GM18505 (cell line): Measurements from ENCODE around the gene GRAMD4.

Experiments used
- ATAC-seq: cut with Tn5 transposase; IDR thresholded peaks from one replicate; pipeline ENCODE4 v1.9.1; 2021; ENCODE audit not compliant: unreplicated experiment
- POLR2A ChIP-seq: IDR thresholded peaks from 4 replicates; pipeline ENCODE4 v1.6.1; 2011; ENCODE audit warnings: borderline replicate concordance; ENCODE audit not compliant: insufficient read depth, insufficient read length; ENCODE audit errors: extremely low read depth

GRAMD4 gene

DNA sequence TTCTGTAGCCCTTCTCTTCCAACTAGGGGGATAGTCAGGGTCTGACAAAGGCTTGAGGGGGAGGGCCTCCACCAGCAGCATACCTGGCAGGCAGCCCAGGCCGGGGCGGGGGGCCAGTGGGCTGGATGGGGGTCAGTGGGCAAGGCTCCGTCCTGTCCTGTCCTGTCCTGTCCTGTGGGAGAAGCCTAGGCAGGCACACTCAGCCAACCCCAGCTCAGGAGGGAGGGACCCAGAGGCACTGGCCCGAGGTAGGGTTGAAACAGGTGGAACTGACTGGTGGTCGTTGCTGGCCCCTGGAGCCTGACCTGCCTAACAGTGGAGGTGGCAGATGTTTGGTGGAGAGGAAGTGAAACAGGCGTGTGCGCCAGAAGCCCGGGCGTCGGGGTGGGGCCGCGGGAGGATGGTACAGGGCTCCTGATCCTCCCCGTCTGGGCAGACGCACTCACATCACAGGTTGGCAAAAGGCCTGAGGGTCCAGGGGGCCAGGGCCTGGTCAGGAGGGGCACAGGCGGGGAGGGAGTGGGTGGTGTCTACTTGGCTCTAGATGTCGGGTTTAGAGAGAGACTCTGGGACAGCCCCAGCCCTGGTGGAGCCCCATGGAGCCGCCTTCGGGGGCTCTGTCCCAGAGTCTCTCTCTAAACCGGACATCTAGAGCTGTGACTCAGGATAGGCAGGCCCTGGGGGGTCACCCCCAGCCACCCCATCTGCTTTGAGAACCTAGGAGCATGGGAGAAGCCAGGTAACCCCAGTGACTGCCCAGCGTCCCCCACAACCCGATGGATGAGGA is 32.5 kb upstream of the GRAMD4 start:
- peak; percentile 51 for ATAC-seq
- TF ChIP-seq POLR2A, result no peak

DNA sequence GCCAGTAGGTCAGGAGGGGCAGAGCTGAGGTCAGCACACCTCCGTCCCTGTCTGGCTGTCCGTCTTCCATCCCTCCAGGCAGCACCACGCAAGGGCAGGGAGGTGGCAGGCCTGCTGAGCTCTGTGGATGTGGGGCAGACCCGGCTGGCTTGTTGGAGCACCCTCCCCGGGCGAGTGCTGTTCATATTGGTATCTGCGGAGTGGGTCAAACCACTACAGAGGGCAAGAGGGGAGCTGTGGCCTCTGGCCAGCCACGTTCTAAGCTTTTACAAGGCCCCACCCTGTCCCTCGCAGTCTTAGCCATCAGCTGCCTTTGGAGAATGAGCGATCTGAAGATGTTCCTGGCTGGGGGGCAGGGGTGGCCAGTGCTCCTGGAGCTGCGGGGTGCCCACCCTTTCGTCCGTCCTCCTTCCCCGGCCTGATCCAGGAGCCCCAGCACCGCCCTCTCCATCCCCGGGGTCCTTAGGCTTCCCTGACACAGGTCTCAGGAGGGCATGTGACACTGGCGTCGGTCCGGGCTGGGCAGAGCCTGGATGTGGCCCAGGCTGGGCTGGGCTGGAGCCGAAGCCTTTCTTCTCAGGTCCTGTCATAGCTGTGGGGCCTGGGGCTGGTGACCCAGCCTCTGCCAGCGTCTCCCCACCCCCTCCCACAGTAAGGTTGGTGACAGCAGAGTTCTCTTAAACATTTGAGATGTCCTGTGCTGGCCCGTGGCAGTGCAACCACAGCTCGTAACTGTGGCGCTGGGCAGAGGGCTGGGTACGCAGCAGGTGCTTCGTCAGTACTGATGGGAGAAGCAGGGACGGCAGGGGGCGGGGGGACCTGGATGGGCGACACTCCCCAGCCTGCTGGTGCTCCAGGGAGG is 31.7 kb upstream of the GRAMD4 start:
- no peak for ATAC-seq
- TF ChIP-seq POLR2A, result no peak

DNA sequence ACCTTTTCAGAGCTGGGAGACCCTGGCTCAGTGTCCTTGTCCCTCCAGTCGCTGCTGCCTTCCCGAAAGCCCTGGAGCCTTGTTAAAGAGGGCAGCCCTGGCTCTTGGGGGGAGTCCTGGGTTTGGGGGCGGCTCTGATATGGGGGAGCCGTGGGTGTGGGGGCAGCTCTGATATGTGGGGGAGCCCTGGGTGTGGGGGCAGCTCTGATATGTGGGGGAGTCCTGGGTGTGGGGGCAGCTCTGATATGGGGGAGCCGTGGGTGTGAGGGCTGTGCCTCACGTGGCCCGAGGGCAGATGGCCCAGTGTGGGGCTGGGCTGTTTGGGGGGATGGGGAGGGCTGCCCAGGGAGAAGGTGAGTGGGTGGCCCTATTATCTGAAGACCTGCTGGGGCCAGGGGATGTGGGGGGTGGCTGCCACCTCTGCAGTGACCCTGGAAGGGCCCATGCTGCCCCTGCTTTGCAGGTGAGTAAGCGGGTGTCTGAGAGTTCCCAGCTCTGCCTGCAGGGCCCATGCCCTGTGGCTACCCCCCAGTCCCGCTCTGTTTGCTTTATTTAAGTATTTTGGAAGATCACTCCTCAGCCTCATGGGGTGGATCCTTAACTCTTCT is 30.9 kb upstream of the GRAMD4 start:
- ATAC-seq, result no peak

DNA sequence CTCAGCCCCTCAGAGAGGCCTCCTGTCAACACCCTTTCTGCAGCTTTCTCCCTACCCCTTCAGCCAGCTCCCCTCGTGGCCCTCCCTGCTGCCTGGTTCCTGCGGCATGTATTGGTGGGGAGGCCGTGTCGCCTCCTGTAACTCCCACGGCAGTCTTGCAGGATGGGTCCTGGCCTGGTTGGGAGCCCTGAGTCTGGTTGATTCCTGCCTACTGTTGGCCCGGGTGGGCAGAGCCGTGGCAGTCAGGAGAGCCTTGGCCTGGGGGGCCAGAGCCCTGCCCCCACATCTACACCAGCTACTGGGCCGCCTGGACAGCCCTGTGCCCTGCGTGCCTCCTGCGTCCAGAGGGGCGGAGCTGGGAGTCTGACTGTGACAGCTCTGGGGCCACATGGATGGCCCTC is 30.3 kb upstream of the GRAMD4 start:
- no peak for TF ChIP-seq POLR2A
- no peak for ATAC-seq

More for the DNA sequence above, 30.9 kb upstream of the GRAMD4 start:
- TF ChIP-seq POLR2A, result no peak

DNA sequence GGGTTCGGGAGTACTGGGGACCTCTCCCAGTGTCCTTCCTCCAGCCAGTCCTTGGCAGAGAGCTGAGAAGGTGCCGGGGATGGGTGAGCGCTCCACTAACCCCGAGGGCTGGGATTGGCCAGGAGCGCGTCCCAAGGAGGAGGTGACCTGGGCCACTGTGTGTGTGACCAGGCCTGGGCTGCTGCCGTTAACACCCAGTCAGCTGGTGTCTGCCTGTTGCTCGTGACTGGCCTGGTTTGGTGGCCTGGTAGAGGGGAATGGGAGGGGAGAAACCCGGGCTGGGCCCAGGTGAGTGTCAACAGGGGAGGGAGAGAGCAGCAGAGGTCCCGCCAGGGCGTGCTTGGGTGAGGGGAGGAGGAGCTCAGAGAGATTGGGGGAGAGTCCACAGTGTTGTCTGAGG is 29.9 kb upstream of the GRAMD4 start:
- ATAC-seq, result no peak
- no peak for TF ChIP-seq POLR2A

DNA sequence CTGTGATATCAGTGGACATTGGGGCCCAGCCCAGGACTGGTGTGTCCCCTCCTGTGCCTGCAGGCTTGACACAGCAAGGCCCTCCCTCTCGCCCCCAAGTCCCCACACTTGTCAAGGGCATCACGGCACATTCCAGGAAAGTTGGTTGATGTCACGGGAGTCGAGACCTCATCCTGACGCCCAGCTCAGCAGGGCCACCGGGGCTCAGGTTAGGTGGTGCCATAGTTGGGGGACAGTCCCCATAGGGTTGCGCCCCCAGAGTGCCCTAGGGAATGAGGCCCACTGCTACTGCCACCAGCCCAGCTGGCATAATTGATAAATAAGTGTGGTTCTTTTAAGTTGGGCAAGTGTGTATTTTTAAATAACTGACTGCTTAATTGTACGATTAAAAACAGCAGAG is 28.3 kb upstream of the GRAMD4 start:
- TF ChIP-seq POLR2A, result no peak
- no peak for ATAC-seq

DNA sequence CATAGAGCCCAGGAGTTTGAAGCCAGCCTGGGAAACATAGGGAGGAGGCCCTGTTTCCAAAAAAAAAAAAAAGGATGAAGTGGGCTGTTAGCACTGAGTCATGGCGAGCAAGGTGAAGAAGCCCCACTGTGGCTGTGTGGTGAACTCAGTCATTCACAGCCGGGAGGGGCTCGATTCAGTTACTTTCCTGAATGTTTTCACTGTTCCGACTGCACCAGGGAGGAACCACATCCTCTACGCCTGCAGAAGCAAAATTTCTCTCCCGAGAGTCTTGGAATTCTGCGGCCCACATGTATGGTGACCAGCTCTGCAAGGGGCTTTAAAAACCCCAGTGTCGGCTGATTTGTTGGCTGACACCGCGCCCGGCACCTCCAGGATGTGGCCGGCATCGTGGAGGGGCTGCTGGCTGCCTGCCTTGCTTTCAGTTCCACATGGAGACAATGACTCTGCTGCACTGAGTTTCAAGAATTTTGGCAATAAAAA is 27.8 kb upstream of the GRAMD4 start:
- ATAC-seq, result no peak
- no peak for TF ChIP-seq POLR2A

DNA sequence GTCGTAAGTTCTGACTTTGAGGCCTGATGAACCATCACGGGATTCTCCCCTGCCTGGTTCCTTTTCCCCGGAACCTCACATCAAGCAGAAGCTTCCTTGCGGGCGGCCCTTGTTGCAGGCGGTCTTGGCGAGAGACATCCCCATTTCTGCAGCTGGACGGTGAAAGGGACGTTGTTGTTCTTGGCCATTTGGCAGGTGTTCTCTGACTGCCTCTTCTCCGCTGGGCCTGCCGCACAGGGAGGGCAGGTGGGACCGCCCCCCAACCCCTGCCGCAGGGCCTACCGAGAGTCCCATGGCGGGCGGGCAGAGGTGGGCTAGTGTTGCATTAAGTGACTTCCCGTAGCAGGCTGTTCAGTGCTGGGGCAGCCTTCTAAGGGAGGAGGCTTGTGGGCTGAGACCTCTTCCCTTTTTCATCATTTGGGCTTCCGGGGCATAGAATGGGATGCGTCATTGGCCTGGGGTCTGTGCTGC is 26.9 kb upstream of the GRAMD4 start:
- no peak for ATAC-seq
- TF ChIP-seq POLR2A, result no peak

DNA sequence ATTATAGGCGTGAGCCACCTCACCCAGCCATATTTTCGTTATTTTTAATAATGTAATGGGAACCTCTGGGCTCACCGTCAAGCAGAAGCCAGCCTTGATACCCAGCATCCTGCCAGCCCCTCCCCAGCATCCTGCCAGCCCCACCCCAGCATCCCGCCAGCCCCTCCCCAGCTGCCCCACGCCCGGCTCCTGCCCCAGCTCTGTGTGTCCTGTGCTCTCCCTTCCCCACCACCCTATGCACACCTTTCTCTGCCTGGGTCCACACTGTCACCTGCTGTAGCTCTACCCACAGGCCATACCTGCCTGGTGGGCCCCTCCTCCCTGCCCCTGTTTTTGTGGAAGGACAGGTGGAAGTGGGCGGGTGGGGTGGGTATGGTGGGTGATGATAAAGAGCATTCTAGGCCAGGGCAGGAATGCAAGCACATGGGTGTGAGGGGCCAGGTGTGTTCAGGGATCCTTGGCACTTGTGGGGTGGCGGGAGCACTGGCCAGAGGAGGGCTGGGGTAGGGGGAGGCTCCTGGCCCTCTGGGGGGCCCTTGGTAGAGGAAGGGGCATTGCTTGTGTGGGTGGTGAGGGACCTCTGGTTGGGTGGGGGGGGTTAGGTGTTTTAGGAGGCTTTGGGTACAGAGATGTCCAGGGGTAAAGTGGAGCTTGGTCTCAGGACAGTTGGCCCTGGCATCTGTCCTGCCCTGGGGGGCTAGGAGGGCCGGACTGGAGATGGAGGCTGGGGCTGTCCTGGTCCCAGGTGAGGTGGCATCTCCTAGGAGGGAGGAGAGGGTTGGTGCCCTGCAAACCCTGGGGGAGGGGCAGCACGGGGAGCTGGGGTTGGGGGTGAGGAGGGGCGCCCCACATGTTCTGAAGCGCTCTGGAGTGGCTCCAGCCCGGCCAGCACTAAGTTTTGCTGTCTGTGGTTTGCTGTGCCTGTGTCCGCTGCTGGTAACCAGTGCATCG is 25.9 kb upstream of the GRAMD4 start:
- TF ChIP-seq POLR2A, result no peak
- ATAC-seq, result no peak

DNA sequence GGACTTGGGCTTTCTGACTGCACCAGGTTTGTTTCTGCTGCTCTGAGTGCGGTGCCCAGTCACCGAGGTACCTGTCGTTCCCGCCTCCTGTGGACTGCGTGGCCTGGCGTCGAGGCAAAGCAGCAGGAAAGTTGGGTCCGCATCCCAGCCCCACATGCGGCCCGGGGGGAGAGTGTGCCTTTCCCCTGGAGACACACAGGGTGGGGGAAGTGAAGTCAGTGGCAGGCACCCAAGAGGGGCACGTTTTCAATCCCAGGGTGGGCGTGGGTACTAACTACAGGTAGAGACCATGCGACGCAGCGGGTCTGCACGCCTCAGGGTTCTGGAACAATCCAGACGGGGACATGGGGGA is 25.3 kb upstream of the GRAMD4 start:
- ATAC-seq, result no peak
- no peak for TF ChIP-seq POLR2A

DNA sequence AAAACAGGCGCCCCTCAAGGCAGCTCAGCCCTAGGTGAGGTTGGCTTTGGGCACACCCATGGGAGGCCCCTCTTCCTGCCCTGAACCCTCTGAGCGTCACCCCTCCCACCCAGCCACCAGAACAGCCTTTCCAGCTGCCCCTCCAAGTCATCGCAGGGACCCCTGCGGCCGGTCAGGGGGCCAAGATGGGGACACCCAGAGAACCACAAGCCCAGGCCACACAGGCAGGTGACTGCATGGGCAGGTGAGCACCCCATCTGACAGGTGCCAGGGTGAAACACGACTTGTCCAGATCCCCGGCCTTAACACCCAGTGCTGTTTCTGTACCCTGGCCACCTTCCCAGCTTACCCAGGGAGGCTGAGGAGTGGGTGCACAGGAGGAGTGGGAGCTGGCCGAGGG is 24.6 kb upstream of the GRAMD4 start:
- no peak for TF ChIP-seq POLR2A
- no peak for ATAC-seq

DNA sequence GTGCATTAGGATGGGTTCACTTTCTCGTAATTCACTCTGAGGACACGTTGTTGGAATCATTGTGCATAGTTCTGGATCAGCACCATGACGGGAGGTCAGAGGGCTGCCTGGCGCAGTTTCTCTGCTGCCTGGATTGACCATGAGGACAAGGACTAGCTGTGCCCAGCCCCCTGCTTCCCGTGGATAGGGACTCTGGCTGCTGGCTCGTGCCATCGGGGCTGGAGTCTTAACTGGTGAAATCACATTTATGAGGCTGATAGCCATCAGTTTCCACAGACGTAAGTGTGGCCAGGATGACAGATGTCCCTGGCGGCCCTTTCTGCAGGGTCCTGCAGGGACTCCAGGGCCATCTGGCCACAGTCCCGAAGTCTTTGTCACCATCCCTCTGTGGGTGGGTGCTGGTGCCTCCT is 24.1 kb upstream of the GRAMD4 start:
- no peak for ATAC-seq
- no peak for TF ChIP-seq POLR2A

DNA sequence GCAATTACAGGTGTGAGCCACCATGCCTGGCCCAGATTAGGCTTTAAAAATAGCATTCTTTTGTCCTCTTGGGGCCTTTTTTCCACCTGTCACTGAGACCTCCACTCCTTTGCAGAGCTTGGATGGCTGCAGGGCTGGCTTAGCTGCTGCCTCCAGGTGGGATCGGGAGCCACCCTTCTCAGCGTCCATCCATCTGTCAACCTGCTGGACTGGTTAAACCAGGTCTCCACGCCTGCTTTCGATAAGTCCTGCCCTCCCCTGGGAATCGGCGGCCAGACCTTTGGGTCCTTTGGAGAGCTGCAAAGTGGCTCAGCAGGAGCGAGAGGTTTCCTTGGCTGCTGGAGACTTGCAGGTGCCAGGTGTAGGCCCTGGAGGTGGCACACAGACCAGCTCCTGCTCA is 23.4 kb upstream of the GRAMD4 start:
- TF ChIP-seq POLR2A, result no peak
- ATAC-seq, result no peak

DNA sequence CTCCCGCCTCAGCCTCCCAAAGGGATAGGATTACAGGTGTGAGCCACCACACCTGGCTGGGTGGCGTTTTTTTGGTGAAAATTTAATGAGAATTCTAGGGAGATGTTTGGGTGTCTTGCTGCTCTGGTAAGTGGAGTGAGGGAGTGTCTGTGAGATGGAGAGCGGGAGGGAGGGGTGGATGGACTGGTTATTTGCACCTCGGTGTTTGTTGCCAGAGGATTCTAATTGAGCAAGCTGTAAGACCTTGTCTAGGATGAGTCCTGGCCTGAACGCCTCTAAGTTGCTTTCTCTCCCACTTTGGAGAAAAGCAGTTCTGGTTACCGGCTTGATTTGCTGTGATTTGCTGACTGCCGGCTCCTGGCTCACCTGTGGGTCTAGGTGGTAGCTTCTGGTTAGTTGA is 22.0 kb upstream of the GRAMD4 start:
- TF ChIP-seq POLR2A, result no peak
- ATAC-seq, result no peak
